ENCODE results near the gene FCRL6.

DNA sequence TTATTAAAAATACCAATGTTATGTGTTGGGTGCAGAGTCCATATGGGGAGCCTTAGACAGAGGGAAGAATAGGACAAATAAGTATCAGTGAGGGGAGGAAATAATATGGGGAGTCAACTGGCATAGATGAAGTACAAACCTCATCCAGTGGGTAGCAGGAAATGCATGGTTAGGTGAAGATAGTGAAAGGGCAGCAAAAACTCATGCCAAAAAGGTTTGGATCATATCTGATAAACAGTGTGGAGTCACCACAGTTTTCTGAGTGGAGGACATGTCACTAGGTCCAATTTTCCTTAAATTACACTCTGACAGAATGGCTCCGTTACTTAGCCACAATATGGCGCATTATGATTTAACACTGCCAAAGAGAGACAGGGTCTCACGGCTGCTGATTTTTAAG, 11.1 kb upstream of the FCRL6 start:
- no peak for TF ChIP-seq EZH2 (IDR thresholded peaks at IDR 0.05; ENCODE audit: borderline replicate concordance, low read length)
- TF ChIP-seq, protein P1, sequence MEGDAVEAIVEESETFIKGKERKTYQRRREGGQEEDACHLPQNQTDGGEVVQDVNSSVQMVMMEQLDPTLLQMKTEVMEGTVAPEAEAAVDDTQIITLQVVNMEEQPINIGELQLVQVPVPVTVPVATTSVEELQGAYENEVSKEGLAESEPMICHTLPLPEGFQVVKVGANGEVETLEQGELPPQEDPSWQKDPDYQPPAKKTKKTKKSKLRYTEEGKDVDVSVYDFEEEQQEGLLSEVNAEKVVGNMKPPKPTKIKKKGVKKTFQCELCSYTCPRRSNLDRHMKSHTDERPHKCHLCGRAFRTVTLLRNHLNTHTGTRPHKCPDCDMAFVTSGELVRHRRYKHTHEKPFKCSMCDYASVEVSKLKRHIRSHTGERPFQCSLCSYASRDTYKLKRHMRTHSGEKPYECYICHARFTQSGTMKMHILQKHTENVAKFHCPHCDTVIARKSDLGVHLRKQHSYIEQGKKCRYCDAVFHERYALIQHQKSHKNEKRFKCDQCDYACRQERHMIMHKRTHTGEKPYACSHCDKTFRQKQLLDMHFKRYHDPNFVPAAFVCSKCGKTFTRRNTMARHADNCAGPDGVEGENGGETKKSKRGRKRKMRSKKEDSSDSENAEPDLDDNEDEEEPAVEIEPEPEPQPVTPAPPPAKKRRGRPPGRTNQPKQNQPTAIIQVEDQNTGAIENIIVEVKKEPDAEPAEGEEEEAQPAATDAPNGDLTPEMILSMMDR (conservative IDR thresholded peaks at IDR 0.05 in 1 of 2, IDR thresholded peaks at IDR 0.05 in 1 of 2; ENCODE audit: extremely low read depth in 1 of 2, insufficient read depth in 1 of 2, low read depth in 1 of 2, low read length in 2 of 2) = no peak
